NB4 (cell line): Measurements from ENCODE around the gene TNFRSF17.

ENCODE experiments used
- DNase-seq: peaks from one replicate; pipeline ENCODE4 v3.0.0; 2010; ENCODE audit warnings: low read depth
- H3K4me3 ChIP-seq: one replicate; pipeline ENCODE4 v1.5.1; 2011; ENCODE audit warnings: mild to moderate bottlenecking, low read depth, low read length, moderate library complexity
- CTCF ChIP-seq: IDR thresholded peaks from one replicate; pipeline ENCODE4 v1.5.1; 2012; ENCODE audit warnings: low read depth, low read length
- MYC ChIP-seq: IDR thresholded peaks from 2 replicates; pipeline ENCODE4 v1.6.1; 2011; ENCODE audit warnings: low read depth, low read length
- POLR2A ChIP-seq: IDR thresholded peaks from 2 replicates; pipeline ENCODE4 v1.6.1; 2011; ENCODE audit warnings: mild to moderate bottlenecking; ENCODE audit not compliant: insufficient read length; ENCODE audit errors: extremely low read depth
- TF ChIP-seq, protein P1 (sequence below): IDR thresholded peaks from 2 replicates; pipeline ENCODE4 v1.6.1; 2011; ENCODE audit warnings: low read depth, low read length

TNFRSF17 gene

GRCh38 chr16:11972128-11972527 is 7.1 kb downstream of the TNFRSF17 start:
- peak; percentile 22 for DNase-seq
- no peak for TF ChIP-seq POLR2A
- TF ChIP-seq CTCF: peak; percentile 28
- no peak for TF ChIP-seq MYC
- no peak overlapping the region for H3K4me3 ChIP-seq

DNA sequence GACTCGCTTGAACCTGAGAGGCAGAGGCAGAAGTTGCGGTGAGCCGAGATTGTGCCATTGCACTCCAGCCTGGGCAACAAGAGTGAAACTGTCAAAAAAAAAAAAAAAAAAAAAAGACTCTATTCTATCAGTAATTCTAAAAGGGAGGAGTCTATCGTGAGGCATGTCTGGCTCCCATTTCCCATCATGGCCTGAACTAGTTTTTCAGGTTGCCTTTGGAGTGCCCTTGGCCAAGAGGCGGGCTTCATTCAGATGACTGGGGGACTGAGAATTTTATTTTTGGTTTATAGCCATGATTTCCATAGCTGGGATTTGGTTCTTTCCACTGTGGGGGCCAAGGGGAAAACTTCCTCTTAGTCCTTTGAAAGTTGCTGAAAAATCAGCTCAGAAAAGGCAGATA is 8.1 kb downstream of the TNFRSF17 start:
- TF ChIP-seq CTCF (no peak), MYC (no peak), POLR2A (no peak)
- DNase-seq: no peak
- no peak overlapping the region for H3K4me3 ChIP-seq

DNA sequence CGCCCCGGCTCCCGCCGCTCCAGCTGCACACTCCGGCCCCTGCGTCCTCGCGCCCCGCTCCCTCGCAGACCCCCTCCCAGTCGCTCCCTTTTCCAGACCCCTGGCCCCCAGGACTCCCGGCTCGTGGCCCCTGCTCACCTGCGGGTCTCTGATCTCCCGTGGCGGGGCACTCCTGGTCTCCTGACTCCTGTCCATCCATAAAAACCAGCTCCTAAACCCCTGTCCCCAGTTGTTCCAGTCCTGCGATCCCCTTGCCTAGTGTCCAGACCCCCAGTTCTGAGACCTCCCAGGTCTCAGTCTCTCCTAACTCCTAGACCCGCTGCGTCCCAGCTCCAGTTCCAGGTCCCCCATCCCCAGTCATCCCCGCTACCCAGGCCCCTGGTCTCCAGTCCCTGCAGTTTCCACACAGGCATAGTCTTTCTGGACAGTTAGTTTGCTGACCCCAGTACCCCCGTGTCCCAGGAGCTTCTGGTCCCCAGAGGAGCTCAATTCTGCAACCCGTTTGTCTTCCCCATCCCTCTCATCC is 11.9 kb downstream of the TNFRSF17 start:
- TF ChIP-seq POLR2A (no peak), CTCF (no peak), MYC (no peak)
- TF ChIP-seq, protein P1, sequence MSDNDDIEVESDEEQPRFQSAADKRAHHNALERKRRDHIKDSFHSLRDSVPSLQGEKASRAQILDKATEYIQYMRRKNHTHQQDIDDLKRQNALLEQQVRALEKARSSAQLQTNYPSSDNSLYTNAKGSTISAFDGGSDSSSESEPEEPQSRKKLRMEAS: no peak
- peak overlapping the region; percentile 82 for H3K4me3 ChIP-seq
- DNase-seq: no peak

DNA sequence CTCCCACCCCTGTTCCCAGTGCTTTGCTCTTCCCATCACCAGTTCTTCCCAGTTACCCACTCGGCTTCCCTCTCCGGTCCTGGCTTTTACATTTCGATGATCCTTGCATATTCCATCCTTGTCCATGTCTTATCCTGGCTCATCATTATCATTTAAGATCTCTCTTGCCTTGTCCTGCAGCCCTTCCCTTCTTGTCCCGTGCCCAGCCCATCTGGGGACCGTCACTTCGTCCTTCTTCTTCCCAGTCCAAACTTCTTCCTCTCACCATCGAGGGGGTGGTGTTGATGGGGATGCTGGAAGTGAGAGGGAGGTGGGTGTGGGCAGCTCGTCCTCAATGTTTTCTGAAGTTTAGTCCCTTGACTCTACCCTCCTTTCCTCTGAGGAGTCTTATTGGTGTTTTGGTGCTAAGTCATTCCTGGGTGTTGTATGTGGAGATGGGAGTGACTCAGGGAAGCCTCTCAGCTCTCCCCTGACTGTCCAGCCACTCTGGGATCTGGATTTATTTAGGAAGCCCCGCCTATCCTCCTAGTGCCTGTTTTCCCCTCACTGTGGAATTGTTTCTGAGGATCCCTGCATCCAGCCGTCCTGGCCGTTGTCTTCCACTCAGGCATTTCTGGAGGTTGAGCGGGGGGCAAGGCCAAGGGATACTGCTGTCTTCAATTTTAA is 12.5 kb downstream of the TNFRSF17 start:
- TF ChIP-seq CTCF (no peak), MYC (no peak), POLR2A (no peak)
- TF ChIP-seq, protein P1: no peak
- peak overlapping the region; percentile 82 for H3K4me3 ChIP-seq
- DNase-seq: no peak

DNA sequence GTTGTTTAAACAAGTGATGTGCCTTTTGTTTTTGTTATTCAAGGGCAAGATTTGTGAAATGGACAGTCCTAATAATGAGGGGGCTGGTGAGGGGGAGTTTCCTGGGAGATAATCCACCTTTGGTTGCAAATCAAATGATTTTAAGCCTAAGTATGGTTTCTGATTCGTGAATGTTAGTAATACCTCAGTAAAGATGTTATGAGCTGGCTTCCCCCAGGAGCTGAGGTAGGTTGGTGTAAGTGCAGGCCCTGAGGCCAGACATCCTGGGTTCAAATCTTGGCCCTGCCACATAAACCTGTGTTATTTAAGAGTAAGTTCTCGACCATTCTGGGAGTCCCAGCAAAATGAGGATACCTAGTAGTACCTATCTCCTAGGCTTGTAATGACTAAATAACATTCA is 13.1 kb downstream of the TNFRSF17 start:
- no peak overlapping the region for H3K4me3 ChIP-seq
- TF ChIP-seq MYC: no peak
- TF ChIP-seq, protein P1: no peak
- TF ChIP-seq CTCF: no peak
- TF ChIP-seq POLR2A: no peak
- no peak for DNase-seq
